ENCODE results near the gene BMPR1A.
A peak's percentile ranks its signal among the peaks of the same experiment; 100 is the strongest.
"Not testable (repeated sequence)": the region's sequence is repeated elsewhere in the genome, so short reads cannot be mapped to it uniquely, and the experiment has no call there.

The BMPR1A gene

DNA sequence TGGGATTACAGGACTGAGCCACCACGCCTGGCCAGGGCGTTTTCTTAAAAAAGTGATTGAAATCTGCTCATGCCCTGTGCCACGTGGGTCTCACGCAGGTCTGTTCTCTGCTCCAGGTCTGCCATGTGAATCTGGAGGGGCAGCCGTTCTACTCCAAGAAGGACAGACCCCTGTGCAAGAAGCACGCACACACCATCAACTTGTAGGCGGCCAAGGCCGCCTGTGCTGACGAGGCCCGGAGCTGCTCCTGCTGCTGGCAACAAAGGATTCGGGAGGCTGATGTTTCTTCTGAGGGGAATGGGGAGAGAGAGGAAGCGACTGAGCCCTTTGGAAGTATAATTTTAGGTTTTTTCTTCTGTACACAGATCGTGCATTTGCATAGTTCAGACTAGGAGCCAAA, 23.6 kb upstream of the BMPR1A start:
- no peak for DNase-seq

DNA sequence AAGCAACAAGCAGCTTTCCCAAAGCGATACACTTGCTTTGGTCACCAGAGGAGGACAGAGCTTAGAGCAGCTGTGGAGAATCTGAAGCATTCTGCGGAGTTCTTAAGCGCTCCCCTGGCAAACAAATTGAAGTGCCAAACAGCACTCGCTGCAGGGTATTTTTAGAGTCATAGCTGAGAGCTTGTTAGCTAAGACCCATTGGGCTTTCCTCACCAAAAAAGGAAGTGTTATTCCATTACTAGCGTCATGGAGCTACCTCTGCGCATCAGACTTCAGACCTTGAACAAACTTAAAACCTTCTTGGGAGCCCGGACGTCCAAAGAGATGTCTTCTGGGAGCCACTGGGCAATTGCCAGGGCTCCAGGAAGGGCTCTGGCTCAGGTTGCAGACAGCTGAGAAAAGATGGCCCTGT, 23.2 kb upstream of the BMPR1A start:
- no peak for DNase-seq

DNA sequence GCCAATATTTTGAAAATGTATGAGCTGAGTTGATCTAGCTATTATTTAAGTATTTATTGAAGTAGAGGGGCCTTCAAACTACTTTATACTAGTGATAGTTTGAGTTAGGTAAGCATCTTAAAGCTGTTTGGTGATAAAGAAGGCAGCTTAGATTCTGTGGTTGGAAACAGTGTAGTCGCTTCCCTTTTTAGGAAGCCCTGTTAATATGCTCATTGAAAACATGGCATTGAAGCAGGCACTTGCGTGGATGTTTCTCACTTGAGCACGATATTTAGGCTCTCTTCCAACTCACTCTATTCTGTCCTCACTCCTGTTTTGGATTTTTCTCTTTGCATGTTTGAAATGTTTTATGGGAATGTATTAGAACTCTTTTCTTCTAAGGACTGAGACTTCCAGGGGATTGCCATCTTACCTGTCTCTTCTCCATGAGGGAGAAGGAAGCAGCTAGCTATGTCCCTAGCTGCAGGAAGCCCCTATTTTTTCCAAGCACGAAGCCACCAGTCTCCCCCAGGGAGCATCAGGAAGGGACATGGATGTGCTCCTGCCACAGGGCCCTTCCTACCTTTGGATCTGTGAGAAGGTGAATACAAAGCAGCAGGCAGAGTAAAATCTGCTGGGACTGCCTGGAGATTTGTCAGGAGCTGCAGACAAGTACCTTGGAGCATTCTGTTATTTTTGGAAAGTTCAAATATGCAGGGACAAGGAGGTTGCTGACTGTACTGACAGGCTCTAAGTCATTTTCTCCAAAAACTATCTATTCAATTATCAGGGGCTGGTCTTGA, 22.0 kb upstream of the BMPR1A start:
- no peak for DNase-seq

DNA sequence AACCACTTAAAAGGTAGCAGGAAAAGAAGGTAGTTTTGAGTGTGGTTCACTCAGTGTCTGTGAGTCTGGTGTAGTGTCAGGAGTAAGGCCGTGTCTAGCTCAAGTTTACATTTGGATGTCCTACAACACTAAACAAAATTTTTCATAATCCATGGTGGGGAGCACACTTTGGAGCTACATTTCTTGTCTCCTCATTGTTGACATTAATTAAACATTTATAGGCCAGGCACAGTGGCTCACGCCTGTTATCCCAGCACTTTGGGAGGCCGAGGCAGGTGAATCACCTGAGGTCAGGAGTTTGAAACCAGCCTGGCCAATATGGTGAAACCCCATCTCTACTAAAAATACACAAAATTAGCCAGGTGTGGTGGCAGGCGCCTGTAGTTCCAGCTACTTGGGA, 21.1 kb upstream of the BMPR1A start:
- not testable (repeated sequence) for DNase-seq

DNA sequence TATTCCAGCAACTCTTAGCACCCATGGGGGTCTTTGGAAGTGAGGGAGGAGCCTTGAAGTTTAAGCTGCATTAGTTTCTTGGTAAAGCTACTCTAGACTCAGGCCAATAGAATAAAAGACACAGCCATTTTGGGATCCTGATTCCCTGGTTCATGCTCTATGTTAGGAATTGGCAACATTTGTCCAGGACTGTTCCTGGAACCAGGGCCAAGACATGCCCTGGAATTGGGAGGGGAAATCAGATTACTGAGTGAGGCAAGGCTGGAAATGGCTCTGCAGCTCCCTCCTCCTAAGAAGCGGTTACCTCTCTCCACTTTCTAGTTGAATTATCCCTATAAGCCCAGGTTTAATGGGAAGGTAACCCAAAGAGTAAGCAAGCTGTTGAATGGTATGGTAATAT, 14.2 kb upstream of the BMPR1A start:
- DNase-seq, result no peak

DNA sequence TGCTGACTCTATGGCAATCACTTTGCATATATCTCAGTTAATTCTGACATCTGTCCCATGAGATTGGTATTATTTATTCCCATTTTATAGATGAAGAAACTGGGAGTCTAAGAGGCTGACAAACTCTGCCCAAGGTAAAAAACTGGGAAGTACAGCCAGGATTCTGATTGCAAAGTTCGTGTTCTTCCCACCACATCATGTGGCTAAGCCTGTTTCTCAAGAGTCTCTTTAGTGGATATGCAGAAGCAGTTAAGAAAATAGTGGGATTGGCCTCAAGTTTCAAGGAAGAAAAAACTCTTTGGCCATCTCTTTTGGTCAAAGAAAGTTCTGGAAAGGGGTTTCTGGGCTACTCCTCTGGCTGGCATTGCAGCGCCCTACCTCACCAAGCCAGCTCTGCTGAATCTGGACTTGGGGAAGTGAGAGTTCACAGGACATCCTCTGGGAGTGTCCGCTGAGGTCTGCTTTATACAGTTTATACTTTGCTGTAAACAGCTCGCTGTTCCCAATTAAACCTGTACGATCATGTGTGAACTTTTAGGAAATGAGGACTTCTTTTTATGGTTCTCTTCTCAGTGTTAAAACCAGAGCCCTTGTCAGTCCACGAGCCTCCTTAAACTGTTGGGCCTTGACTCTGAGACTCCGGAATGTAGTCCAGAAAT, 12.2 kb upstream of the BMPR1A start:
- DNase-seq, result no peak

DNA sequence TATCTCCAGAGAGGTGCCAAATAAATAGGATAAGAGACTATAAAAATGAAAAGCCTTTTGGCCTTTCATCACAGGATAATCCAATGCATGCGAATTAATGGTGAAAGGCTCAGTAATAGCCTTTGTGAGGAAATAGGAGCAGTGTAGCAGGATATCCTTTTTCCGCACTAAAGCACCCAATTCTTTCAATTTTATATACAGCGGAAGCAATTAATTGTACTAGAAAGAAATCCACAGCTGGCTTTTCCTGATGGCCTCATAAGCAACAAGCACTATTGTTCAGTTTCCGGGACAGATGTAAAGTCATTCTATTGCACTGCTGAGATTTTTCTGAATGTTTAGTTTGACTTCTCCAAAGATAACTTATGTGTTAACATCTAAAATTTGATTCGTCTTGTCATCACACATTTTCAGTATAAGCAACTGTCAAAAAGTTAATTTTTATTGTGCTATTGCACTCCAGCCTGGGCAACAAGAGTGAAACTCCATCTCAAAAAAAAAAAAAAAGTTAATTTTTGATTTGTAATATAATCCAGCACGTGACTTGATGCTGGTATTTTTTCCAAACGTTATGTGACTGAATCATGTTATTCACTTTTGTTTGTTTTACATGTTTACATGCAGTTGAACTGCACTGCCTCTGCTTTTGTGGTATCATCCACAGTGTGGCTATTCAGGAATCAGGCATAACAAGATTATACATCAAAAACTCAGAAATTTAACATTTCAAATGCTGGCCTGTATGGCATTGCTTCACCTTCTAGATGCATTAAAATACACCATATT, 8.4 kb upstream of the BMPR1A start:
- no peak for DNase-seq

DNA sequence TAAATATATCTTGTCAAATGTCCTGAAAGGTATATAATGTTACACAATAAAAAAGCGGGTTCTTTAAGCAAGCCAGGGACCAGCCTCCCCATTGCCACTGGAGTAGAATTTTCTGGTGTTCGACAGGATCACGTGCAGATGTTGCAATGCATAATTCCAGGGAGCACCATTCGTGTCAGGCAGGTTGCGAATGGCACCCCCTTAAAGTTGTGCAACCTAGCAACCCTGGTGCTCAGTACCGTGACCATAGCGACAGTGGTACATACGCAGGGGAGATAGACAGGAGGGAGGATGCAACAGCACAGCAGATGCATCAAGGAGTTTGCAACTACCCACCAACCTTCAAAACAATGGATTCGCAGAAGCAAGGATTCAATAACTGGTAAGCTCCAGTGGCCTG, 6.6 kb upstream of the BMPR1A start:
- no peak for DNase-seq

DNA sequence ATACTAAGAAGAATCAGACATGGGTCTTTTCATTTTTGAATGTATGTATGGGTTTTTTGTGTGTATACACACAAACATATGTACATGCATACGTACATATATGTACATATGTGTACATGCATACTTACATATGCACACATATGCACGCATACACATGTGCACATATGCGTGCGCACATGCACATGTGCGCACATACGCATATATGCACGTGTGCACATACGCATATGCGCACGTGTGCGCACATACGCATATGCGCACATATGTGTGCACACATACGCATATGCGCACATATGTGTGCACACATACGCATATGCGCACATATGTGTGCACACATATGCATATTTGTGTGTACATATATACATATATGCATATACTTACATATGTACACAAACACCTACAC, 4.9 kb upstream of the BMPR1A start:
- no peak for DNase-seq

DNA sequence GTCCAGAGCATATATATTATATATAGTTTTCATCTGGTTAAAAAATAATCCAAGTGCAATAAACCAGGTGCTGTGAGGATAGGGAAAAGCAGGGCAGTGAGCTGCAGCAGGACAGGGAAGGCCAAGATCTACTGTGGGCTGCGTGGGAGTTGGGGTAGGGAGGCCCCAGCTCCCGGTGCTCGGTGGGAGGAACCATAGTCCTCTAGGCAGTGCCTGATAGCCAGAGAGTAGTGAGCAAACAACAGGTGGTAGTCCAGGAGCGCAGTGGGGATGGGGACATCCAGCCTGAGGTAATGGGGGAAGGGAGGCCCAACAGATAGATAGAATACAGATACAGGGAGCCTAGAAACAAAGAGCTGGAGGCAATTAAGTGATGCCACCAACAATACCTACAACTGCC, 4.1 kb upstream of the BMPR1A start:
- no peak for DNase-seq

DNA sequence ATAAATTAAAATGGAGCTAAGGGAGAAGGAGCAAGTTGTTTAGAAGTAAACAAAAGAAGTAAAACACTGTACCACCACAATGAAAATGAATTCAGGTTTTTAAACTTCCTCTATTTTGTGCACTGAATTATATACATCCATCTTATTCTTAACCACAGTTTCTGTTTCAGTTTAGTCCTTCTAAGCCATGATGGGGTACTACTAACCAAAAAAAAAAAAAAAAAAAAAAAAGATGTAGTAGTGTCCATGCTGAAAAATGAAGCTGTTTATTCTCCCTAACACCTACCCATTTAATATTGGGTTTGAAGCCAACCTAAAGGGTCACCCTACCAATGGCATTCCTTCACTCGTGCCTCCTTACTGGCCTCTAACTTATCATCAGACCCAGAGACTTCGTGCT, 3.4 kb upstream of the BMPR1A start:
- no peak for DNase-seq

DNA sequence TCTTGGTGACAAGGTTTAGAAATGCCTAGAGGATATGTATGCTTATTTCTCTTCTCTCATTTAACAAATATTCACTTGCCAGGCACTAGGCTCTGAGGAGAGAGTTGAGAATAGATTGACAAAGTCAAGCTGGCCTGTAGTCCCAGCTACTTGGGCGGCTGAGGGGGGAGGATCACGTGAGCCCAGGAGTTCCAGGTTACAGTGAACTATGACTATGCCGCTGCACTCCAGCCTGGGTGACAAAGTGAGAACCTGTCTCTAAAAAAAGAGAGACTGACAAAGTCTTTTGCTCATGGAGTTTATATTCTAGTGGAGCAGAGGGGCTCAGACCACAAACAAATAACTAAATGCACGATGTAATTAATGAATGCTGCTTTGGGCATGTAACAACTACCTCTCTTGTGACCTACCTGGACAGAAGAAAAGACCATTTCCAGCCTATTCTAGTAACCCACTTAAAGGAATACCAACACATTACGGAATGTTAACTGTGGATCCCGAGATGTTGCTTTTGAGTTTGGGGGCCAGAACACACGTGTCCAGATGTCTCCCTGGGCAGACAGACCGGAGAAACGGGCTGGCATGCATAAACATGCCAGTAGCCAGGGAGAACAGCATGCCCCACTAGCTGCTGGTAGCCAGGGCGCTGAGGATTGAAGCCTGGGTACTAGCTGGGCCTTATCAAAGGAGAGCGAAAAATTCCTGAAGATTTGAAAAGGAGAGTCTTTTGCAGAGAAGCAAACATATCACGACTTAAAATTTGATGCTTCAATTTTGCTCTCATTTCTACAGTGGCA, 2.6 kb upstream of the BMPR1A start:
- DNase-seq, result no peak

DNA sequence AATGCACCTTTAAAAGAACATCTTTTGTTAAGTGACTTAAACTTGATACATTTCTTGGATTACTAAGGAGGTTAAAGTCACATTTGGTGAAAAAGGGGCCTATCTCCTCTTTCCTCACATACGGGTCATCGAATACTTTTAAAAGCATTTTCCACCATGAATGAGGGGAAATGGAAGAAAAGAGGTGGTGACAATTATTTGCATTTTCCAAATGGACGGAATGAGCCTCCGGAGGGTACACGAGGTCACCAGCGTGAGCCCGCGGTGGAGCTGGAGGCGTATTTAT, 1.0 kb upstream of the BMPR1A start:
- DNase-seq, result peak in 1 of 2 experiments; percentile 45

DNA sequence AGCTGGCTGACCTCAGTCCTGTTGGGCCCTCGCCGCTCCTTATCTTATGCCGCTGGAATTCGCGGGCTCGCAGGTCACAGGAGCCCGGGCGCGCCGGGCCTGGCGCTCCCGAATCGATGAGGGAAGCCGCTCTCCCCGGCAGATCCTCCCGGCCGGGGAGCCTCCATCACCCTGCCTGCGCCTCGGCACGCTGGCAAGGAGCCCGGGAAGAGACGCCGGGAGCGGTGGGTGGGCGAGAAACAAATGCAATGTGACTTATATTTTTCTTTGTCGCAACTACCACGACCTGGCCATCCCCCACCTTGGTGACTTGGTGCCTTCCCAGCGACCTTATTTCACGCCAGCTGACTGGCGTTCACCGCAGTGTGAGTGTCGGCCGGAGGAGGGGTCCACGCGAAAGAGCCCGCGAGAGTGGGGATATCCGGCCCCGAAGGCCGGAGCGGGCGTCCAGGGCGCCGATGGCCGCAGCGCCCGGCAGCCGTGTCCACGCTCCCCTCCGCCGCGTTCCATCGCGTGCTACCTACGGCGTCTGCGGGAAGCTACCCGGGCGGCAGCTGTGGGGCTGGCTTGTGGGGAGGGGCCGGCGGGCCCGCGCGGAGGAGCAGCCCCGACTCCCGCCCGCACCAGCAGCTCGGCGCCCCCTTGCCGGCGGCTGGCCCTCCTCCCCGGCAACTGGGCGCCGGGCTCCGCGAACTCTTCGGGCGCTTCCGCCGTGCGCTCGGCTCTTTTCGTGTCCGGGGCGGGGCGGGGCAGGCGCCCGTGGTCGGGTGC, 494 bp upstream of the BMPR1A start:
- peak; percentile 58 to 75 for DNase-seq

DNA sequence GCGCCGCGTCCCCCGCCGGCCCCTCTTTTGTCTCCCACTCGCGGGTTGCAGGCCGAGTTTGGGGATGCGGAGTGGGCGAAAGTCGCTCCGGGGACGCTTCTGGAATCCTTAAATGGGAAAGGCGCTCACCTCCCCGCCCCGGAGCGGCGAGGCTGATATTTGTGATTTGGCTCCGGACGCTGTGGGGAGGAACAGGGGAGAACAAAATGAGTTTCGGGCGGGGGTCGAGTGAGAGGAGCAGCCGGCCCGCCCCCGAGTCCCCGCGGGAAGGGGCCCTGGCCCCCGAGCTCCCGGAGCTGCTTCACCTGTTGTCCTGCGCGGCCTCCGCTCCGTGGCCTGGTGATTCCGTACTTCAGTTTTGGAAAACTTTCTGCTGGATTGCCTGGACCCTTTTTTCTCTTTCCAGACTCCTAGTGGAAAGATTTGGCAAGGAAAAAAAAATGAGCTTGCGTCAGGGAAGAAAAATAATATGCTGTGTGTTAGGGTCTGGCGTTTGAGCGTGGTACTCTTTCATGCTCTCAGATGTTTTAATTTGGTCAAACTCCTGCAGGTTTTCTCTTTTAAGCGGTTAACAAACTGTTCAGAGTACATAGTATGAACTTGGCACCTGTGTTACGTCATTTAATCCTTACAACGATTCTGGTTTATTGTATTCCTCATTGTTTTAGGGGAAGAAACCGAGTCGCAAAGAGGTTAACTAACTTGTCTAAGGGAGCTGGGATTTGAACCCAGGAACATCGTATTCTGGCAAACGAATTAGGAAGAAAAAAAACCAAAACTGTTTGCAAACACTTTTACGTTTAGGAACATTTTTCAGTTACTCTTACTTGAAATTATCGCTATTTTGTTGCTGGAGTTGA, 924 bp downstream of the BMPR1A start:
- peak; percentile 11 to 46 for DNase-seq

DNA sequence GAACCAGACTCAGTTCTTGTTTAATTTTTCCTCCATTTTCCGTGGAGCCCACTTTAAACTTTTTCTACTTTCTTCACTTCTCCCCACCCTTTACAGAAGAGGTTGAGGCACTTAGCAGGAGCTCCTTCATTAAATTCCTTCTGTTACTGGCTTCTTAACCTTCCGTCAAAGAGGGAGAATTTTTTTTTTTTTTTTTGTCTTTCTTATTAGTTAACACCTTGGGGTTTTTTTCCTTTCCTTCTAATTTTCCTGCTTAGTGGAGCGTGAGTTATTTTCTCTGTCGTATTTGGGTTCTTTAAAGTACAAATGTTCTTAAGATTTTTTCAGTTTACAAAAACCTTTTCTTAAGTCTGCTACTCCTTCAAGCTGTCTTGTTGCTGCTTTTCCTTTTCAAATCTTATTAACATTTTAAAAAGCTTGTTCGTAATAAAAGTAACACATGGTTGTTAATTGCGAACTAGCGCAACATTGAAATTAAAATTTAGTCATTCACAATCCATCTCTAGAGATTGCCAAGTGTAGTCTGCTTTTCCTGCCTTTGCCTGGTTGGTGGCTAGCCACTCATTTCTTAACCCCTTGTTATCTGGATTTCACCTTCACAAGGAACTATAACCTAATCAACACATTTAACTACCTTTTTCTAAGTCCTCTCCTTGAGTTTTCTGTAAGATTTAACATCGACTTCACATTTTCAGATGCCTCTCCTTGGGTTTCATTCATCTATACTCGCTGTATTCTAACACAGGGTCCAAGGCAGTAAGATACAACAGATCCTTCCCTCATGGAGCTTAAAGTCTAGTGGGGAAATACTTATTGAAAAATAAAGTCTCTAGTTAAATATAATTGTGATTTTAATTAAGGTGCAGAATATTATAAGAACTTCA, 2.0 kb downstream of the BMPR1A start:
- no peak for DNase-seq

DNA sequence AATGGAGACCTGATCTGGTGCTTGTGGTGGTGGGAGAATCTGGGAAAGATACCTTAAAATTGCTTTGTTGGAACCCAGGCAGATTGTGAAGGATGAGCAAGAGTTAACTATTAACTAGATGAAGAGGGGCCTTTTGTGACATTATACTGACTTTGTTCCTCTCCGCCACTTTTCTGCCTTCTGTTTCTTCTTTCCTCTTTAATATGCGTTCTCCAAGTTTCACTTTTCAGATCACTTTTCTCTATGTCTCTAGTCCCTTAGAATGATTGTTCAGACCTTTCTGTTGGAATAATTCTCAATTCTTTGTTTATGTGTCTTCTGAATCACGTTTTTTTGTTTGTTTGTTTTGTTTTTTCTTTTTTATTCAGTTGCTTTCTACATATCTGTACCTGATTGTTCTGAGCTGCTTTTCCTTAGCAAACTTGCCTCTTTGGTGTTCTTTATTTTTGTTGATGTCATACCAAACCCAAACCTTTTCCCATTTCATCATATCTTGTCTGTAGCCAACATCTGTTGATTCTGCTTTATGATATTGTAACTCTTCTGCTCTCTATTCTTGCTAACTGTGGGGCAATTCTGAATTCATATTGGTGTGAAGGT, 2.8 kb downstream of the BMPR1A start:
- DNase-seq, result no peak

DNA sequence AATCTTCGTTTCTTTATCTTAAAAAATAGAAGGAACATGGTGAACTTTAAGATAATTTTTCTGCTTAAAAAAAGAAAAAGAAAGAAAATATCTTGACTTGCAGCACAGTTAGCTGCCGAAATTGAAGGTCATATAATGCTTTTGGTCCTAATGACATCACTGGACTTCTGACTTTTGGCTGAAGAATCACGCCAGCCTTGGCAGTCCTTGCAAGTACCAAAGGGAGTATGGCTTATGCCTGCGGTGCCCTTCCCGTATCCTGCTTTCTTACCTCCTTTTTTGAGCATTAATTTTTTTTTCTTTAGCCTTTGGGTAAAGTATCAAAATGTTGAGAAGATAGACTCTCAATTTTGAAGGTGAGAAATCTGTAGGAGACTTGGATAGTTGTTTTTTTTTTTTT, 7.0 kb downstream of the BMPR1A start:
- no peak for DNase-seq

DNA sequence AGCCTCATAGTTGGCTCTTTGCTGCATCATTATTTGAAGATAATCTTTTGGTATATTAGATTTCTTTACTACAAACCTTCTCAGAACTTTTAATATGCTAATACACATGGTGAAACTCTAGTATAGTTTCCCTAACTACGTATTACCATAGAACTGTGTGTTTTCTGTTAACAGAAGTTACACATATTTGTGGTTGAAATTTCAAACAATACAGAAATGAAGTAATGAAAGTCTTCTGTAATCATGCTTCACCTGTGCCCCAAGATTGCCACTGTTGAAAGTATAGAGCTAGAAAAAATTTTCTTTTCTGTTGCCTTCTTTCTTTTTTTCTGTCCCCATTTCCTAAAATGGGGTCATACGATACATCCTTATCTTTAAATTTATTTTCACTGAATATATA, 9.1 kb downstream of the BMPR1A start:
- no peak for DNase-seq

Measured in SW 1271 (cell line).